ENCODE data around the gene METTL17. TPM values are rescaled to one million over a fixed set of nuclear protein-coding genes. Genes with fewer than 3 reads are reported as not detected.

METTL17 gene
- total and polyA plus RNA-seq, 2 of the 8 experiments (the other 6 are each of a cell fraction or from before 2014, with no cell fraction given): 73.8 to 138 TPM

DNA sequence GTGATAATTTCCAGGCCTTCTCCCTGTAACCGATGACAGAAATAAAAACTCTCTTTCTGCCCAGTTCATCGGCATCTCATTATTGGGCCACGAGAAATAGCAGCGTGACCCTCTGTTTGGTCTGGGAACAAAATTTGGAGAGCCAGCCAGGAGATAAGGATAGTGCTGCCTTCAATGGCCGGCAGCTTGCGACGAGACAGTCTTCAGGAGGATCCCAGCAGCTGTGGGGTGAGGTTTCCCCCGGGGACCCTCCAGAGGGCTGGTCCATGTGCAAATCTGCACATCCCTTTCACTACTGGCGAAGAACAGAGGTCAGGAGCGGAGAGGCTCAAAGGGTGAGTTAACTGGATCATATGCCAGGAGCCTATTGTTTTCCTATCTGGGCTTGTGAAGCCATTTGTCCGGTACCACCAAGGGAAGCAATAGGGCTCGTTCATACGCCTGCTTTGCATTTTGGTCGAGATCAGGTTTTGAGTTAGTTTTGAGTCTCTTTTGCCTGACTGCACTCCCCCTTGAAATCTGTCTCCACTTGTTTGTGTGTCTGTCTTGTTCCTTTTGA, 14.1 kb downstream of the METTL17 start:
- Histone ChIP-seq H3K56ac (replicated peaks; ENCODE audit: insufficient read length, low read depth, low read length) (no peak overlapping the region), H3K4ac (replicated peaks; ENCODE audit: insufficient read length, low read depth, low read length) (no peak overlapping the region), H3K4me2 (ENCODE audit: insufficient read depth in 1 of 2, low read depth in 2 of 2, low read length in 2 of 2) (no peak overlapping the region), H3K4me3 (ENCODE audit: extremely low read depth in 1 of 4, insufficient read depth in 2 of 4, low read depth in 3 of 4, low read length in 4 of 4) (no peak overlapping the region), H3K14ac (ENCODE audit: insufficient read length) (no peak overlapping the region), H3K18ac (ENCODE audit: extremely low read depth, low read length) (no peak overlapping the region), H3K9ac (replicated peaks in 1 of 4; ENCODE audit: extremely low read depth in 1 of 4, low read depth in 3 of 4, low read length in 3 of 4) (no peak overlapping the region), H3K79me2 (ENCODE audit: control insufficient read depth in 1 of 2, insufficient read depth in 2 of 2, low read length in 2 of 2) (no peaks in the 10 kb centered on the region), H4K20me1 (replicated peaks in 1 of 2; ENCODE audit: control insufficient read depth in 1 of 2, insufficient read depth in 2 of 2, low read length in 2 of 2) (no peaks in the 10 kb centered on the region), H3K4me1 (replicated peaks in 1 of 4; ENCODE audit: control insufficient read depth in 3 of 4, insufficient read depth in 4 of 4, low read length in 3 of 4) (peaks cover 1 to 3% (median 3%) of the 10 kb centered on the region in 4 experiments; a peak in 5 of 7 replicates), H4K8ac (ENCODE audit: extremely low read depth, insufficient read depth, low read length) (no peak overlapping the region), H3K36me3 (ENCODE audit: control insufficient read depth in 2 of 4, insufficient read depth in 4 of 4, low read length in 3 of 4) (no peaks in the 10 kb centered on the region), H3K79me1 (ENCODE audit: low read depth, low read length) (no peaks in the 10 kb centered on the region), H2AK5ac (ENCODE audit: low read depth, low read length) (no peak overlapping the region), H4K91ac (replicated peaks; ENCODE audit: insufficient read length, low read length) (no peak overlapping the region), H2AFZ (ENCODE audit: low read length) (peak overlapping the region; percentile 77; the same call in 1 of the 2 replicates), H3K27me3 (replicated peaks in 1 of 4; ENCODE audit: control insufficient read depth in 3 of 4, extremely low read depth in 1 of 4, insufficient read depth in 3 of 4, low read length in 3 of 4) (no peaks in the 10 kb centered on the region), H2BK12ac (ENCODE audit: low read depth, low read length) (no peak overlapping the region), H3K23me2 (ENCODE audit: low read depth, low read length) (no peaks in the 10 kb centered on the region; the same call in 1 of the 2 replicates), H4K5ac (ENCODE audit: insufficient read length, low read depth, low read length) (no peak overlapping the region), H3K27ac (ENCODE audit: low read depth, low read length) (no peak overlapping the region), H2BK120ac (replicated peaks; ENCODE audit: low read depth, low read length) (no peak overlapping the region), H3K9me3 (ENCODE audit: insufficient read depth in 2 of 2, low read depth in 1 of 2, low read length in 1 of 2) (no peaks in the 10 kb centered on the region), H2BK20ac (ENCODE audit: low read length) (no peak overlapping the region), H2BK15ac (ENCODE audit: low read length) (no peak overlapping the region), H3K23ac (ENCODE audit: insufficient read length) (no peak overlapping the region), H2BK5ac (ENCODE audit: low read depth, low read length) (no peak overlapping the region)
- DNase-seq (ENCODE audit: low read depth in 1 of 2, low spot score in 2 of 2) (no peak), FAIRE-seq (no peak)
- 93% methylated on average over 14 of the region's 14 CpGs; no CpG with 5 or more reads in 1 of the 2 experiments for WGBS, 2 experiments (ENCODE audit: extremely low coverage in 1 of 2, insufficient coverage in 1 of 2, insufficient read length in 1 of 2, insufficient replicate concordance in 2 of 2, low coverage in 1 of 2, low lambda C conversion rate in 2 of 2, missing lambda C conversion rate in 1 of 2)
- ChIA-PET CTCF (ENCODE audit: partially characterized antibody) (interaction anchor here (1.0 to 10.6 kb wide), 7 partner anchors 9 to 105 kb away, joined by 3 to 117 read pairs (median 8); no protein-coding TSS in a partner anchor), POLR2A (ENCODE audit: partially characterized antibody) (interaction anchor here (1.1 to 1.2 kb wide), 2 partner anchors 11 to 88 kb away, joined by 3 read pairs; no protein-coding TSS in a partner anchor)
- TF ChIP-seq RXRA (IDR thresholded peaks at IDR 0.05; ENCODE audit: insufficient read depth, low read depth, low read length) (no peak), FOSL1 (IDR thresholded peaks at IDR 0.05; ENCODE audit: insufficient read depth, low read depth, low read length) (no peak), HDAC6 (IDR thresholded peaks at IDR 0.05; ENCODE audit: low read depth, low read length) (no peak), RAD21 (IDR thresholded peaks at IDR 0.05 in 1 of 2, conservative IDR thresholded peaks at IDR 0.05 in 1 of 2; ENCODE audit: low read depth in 2 of 2, low read length in 2 of 2) (no peak), RFX5 (IDR thresholded peaks at IDR 0.05; ENCODE audit: borderline replicate concordance, low read depth, low read length) (no peak)
- TF ChIP-seq, protein P1, sequence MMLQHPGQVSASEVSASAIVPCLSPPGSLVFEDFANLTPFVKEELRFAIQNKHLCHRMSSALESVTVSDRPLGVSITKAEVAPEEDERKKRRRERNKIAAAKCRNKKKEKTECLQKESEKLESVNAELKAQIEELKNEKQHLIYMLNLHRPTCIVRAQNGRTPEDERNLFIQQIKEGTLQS (IDR thresholded peaks at IDR 0.05; ENCODE audit: insufficient read depth, low read depth, low read length): no peak
- TF ChIP-seq, protein P2, sequence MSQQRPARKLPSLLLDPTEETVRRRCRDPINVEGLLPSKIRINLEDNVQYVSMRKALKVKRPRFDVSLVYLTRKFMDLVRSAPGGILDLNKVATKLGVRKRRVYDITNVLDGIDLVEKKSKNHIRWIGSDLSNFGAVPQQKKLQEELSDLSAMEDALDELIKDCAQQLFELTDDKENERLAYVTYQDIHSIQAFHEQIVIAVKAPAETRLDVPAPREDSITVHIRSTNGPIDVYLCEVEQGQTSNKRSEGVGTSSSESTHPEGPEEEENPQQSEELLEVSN (IDR thresholded peaks at IDR 0.05): no peak
